Peyer's patch (tissue), 4 donors: Measurements from ENCODE around the gene NALCN.

ENCODE experiments used
- POLR2A ChIP-seq, 2 donors: fragments of 450-650 bp; IDR thresholded peaks; one replicate each; pipeline ENCODE4 v1.5.1; 2017; ENCODE audit warnings: antibody characterized with exemption in 2 of 2, mild to moderate bottlenecking in 2 of 2, moderate library complexity in 2 of 2
- TF ChIP-seq, protein P1 (sequence below), 6 experiments: fragments of 450-650 bp in 4 of 6; fragments of 200-600 bp in 2 of 6; sonication (generic) in 1 of 6; IDR thresholded peaks; one replicate each; pipeline ENCODE4 v1.5.1; 2017 to 2019; ENCODE audit warnings: antibody characterized with exemption in 6 of 6, mild to moderate bottlenecking in 3 of 6, moderate library complexity in 1 of 6

DNA sequence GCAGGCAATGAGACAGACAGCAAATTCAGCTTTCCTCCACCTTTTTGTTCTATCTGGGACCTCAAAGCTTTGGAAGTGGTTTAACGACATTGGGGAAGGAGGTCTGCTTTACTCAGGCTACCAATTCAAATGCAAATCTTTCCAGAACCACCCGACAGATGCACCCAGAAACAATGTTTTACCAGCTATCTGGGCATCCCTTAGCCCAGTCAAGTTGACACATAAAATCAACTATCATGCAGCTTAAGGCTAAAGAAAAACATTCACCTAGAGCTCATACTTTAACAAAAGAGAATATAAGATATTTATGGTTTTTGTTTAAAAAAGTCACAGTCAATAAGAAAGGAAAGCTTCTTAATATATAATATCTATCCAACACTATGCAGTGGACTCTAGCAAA, 246.0 kb downstream of the NALCN start:
- TF ChIP-seq, protein P1, sequence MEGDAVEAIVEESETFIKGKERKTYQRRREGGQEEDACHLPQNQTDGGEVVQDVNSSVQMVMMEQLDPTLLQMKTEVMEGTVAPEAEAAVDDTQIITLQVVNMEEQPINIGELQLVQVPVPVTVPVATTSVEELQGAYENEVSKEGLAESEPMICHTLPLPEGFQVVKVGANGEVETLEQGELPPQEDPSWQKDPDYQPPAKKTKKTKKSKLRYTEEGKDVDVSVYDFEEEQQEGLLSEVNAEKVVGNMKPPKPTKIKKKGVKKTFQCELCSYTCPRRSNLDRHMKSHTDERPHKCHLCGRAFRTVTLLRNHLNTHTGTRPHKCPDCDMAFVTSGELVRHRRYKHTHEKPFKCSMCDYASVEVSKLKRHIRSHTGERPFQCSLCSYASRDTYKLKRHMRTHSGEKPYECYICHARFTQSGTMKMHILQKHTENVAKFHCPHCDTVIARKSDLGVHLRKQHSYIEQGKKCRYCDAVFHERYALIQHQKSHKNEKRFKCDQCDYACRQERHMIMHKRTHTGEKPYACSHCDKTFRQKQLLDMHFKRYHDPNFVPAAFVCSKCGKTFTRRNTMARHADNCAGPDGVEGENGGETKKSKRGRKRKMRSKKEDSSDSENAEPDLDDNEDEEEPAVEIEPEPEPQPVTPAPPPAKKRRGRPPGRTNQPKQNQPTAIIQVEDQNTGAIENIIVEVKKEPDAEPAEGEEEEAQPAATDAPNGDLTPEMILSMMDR (IDR thresholded peaks at IDR 0.05) = no peak
- no peak for TF ChIP-seq POLR2A (IDR thresholded peaks at IDR 0.05)
